PC-9 (cell line): ENCODE results near the gene ATG5. TPM values are rescaled to one million over a fixed set of nuclear protein-coding genes. Genes with fewer than 3 reads are reported as not detected.

Source experiments
- BruUV-seq: library from RNA; stranded (reverse); fragments of 400-500 nt; replicated peaks from 2 replicates; lab custom pipeline; 2021; lab: Mats Ljungman, UMichigan
- CTCF ChIA-PET: fragments of 300-600 bp; sonication (Branson Sonifier 250); formaldehyde crosslinking; loops from one replicate; lab custom pipeline; 2022; ENCODE audit warnings: antibody characterized with exemption; lab: Charles Lee
- POLR2A ChIA-PET: fragments of 300-600 bp; sonication (Branson Sonifier 250); formaldehyde crosslinking; loops from one replicate; lab custom pipeline; 2022; ENCODE audit warnings: antibody characterized with exemption; ENCODE audit not compliant: unreplicated experiment; lab: Charles Lee
- DNase-seq, 2 experiments: peaks; one replicate each; pipeline versions ENCODE4 v3.0.0 to v3.0.0-alpha.2; 2015 to 2022; ENCODE audit warnings: mixed read lengths in 1 of 2
- H2AFZ ChIP-seq: fragments of 200-600 bp; sonication (generic); 2 replicates; pipeline ENCODE4 v1.8.1; 2017; ENCODE audit warnings: antibody characterized with exemption
- H3F3A ChIP-seq: fragments of 200-600 bp; sonication (generic); 2 replicates; pipeline ENCODE4 v1.8.1; 2017; ENCODE audit warnings: antibody characterized with exemption, mild to moderate bottlenecking, low read depth; ENCODE audit not compliant: insufficient read depth
- H3K27ac ChIP-seq: fragments of 200-600 bp; sonication (generic); 2 replicates; pipeline ENCODE4 v1.6.1; 2016; ENCODE audit warnings: mixed run types
- H3K27me3 ChIP-seq: fragments of 200-600 bp; sonication (generic); 2 replicates; pipeline ENCODE4 v1.6.1; 2016; ENCODE audit warnings: low read depth, mixed run types; ENCODE audit not compliant: insufficient read depth
- H3K36me3 ChIP-seq: fragments of 200-600 bp; sonication (generic); 2 replicates; pipeline ENCODE4 v1.6.1; 2016; ENCODE audit warnings: low read depth, mixed run types
- H3K4me1 ChIP-seq: fragments of 200-600 bp; sonication (generic); replicated peaks from 2 replicates; pipeline ENCODE4 v1.6.1; 2016; ENCODE audit warnings: mixed run types; ENCODE audit not compliant: insufficient read depth
- H3K4me2 ChIP-seq: fragments of 200-600 bp; sonication (generic); 2 replicates; pipeline ENCODE4 v1.6.1; 2017; ENCODE audit warnings: mixed run types
- H3K4me3 ChIP-seq: fragments of 200-600 bp; sonication (generic); 2 replicates; pipeline ENCODE4 v1.6.1; 2016; ENCODE audit warnings: mixed run types
- H3K79me2 ChIP-seq: fragments of 200-600 bp; sonication (generic); 2 replicates; pipeline ENCODE4 v1.6.1; 2017; ENCODE audit warnings: low read depth, mixed run types
- H3K9me2 ChIP-seq: fragments of 200-600 bp; sonication (generic); 2 replicates; pipeline ENCODE4 v1.8.1; 2017; ENCODE audit warnings: mild to moderate bottlenecking; ENCODE audit not compliant: insufficient read depth
- H3K9me3 ChIP-seq: fragments of 200-600 bp; sonication (generic); 2 replicates; pipeline ENCODE4 v1.8.1; 2016; ENCODE audit warnings: low read depth; ENCODE audit not compliant: insufficient read depth
- H4K20me1 ChIP-seq: fragments of 200-600 bp; sonication (generic); 2 replicates; pipeline ENCODE4 v1.8.1; 2017; ENCODE audit not compliant: insufficient read depth
- CTCF ChIP-seq: fragments of 200-600 bp; sonication (generic); conservative IDR thresholded peaks from 2 replicates; pipeline ENCODE4 v1.6.1; 2017; ENCODE audit warnings: mixed run types, antibody characterized with exemption, mild to moderate bottlenecking, moderate library complexity
- EZH2 ChIP-seq: fragments of 200-600 bp; sonication (generic); IDR thresholded peaks from 2 replicates; pipeline ENCODE4 v1.8.0; 2017; ENCODE audit warnings: antibody characterized with exemption, low read depth
- intact Hi-C: fragments of 100-400 bp; cut with micrococcal nuclease; formaldehyde crosslinking; loops from one replicate; pipeline ENCODE4 v1.10.0; 2022; ENCODE audit not compliant: unreplicated experiment
- total RNA-seq: library from RNA; stranded (reverse); gene quantifications from 2 replicates; pipeline ENCODE4 v1.2.3, GENCODE V29; 2021

Gene ATG5
- total RNA-seq, 1 experiment from 2014 or later, result 39.8 TPM

- H3K4me1 ChIP-seq, result 0 out of 2 replicates have a peak, but pooled peaks cover 3% of the 10 kb centered on the region
- 0 out of 2 replicates have a peak, but pooled peaks cover 10% of the 10 kb centered on the region for H4K20me1 ChIP-seq
- no peak overlapping the region for H3K4me3 ChIP-seq
- H3K79me2 ChIP-seq, result peaks cover 38% of the 10 kb centered on the region; the same call in 1 of the 2 replicates
- no peak overlapping the region for H2AFZ ChIP-seq
- no peak overlapping the region for H3K4me2 ChIP-seq
- TF ChIP-seq EZH2, result no peak
- TF ChIP-seq CTCF, result peak; percentile 93
- no TSS peak for BruUV-seq
- peaks cover 9% of the 10 kb centered on the region; the same call in 1 of the 2 replicates for H3F3A ChIP-seq
- H3K27me3 ChIP-seq, result no peaks in the 10 kb centered on the region
- no peaks in the 10 kb centered on the region for H3K9me2 ChIP-seq
- H3K36me3 ChIP-seq, result no peaks in the 10 kb centered on the region
- peak; percentile 49 to 63 for DNase-seq
- no peaks in the 10 kb centered on the region for H3K9me3 ChIP-seq
- H3K27ac ChIP-seq, result 0 out of 2 replicates have a peak overlapping the region, but pooled peaks have one; percentile 9
- intact Hi-C loops, result loop anchor here (1.0 to 10.0 kb wide), 6 partner anchors 81 to 792 kb away; no protein-coding TSS in a partner anchor
- POLR2A ChIA-PET, result no interaction called here
- CTCF ChIA-PET, result interaction anchor here (0.6 to 1.6 kb wide), 5 partner anchors 107 to 792 kb away, joined by 3 to 11 read pairs (median 4); no protein-coding TSS in a partner anchor
Observed at GRCh38 chr6:106223300-106223930, 102.1 kb downstream of the ATG5 start.

- H3K4me3 ChIP-seq, result no peak overlapping the region
- CTCF ChIA-PET, result no interaction called here
- POLR2A ChIA-PET, result no interaction called here
Observed at GRCh38 chr6:106220485-106220884, 105.1 kb downstream of the ATG5 start.

GRCh38 chr6:106216527-106216926, 109.0 kb downstream of the ATG5 start:
- TF ChIP-seq EZH2, result no peak
- TF ChIP-seq CTCF, result no peak
- no peak for DNase-seq
- Histone ChIP-seq H3K36me3 (no peaks in the 10 kb centered on the region), H3K27me3 (no peaks in the 10 kb centered on the region), H4K20me1 (0 out of 2 replicates have a peak, but pooled peaks cover 7% of the 10 kb centered on the region), H2AFZ (no peak overlapping the region), H3K9me2 (no peaks in the 10 kb centered on the region), H3K4me1 (no peaks in the 10 kb centered on the region), H3K9me3 (no peaks in the 10 kb centered on the region), H3K79me2 (peaks cover 20% of the 10 kb centered on the region), H3F3A (no peaks in the 10 kb centered on the region), H3K4me2 (no peak overlapping the region), H3K27ac (no peak overlapping the region), H3K4me3 (no peak overlapping the region)
- no TSS peak for BruUV-seq
- ChIA-PET CTCF (no interaction called here), POLR2A (no interaction called here)
- intact Hi-C loops, result no loop called here

More at GRCh38 chr6:106220485-106220884, 105.1 kb downstream of the ATG5 start:
- H3K27ac ChIP-seq, result no peak overlapping the region
- no peaks in the 10 kb centered on the region for H3K36me3 ChIP-seq
- H3K4me1 ChIP-seq, result 0 out of 2 replicates have a peak, but pooled peaks cover 3% of the 10 kb centered on the region
- intact Hi-C loops, result loop anchor here (10.0 kb wide), 2 partner anchors 84 to 426 kb away; no protein-coding TSS in a partner anchor
- no peaks in the 10 kb centered on the region for H3K9me2 ChIP-seq
- H4K20me1 ChIP-seq, result 0 out of 2 replicates have a peak, but pooled peaks cover 10% of the 10 kb centered on the region
- DNase-seq, result no peak
- TF ChIP-seq EZH2, result no peak
- TF ChIP-seq CTCF, result no peak
- H3F3A ChIP-seq, result peaks cover 9% of the 10 kb centered on the region; the same call in 1 of the 2 replicates
- no peak overlapping the region for H3K4me2 ChIP-seq
- no peak overlapping the region for H2AFZ ChIP-seq
- no peaks in the 10 kb centered on the region for H3K27me3 ChIP-seq
- no peaks in the 10 kb centered on the region for H3K9me3 ChIP-seq
- peaks cover 30% of the 10 kb centered on the region; the same call in 1 of the 2 replicates for H3K79me2 ChIP-seq
- no TSS peak for BruUV-seq
